Measurements from ENCODE around the gene WDR20.
"Not testable (repeated sequence)": the region's sequence is repeated elsewhere in the genome, so short reads cannot be mapped to it uniquely, and the experiment has no call there.

WDR20 gene

DNA sequence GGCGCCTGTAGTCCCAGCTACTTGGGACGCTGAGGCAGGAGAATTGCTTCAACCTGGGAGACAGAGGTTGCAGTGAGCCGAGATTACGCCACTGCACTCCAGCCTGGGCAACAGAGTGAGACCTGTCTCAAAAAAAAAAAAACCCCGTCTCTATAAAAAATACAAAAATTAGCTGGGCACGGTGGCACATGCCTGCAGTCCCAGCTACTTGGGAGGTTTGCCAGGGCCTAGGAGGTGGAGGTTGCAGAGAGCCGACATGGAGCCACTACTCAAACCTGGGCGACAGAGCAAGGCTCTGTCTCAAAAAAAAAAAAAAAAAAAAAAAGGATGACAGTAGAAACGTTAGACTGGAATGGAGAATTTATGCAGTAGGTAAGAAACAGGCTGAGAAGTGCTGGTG is 5.7 kb upstream of the WDR20 start:
- not testable (repeated sequence) for DNase-seq

DNA sequence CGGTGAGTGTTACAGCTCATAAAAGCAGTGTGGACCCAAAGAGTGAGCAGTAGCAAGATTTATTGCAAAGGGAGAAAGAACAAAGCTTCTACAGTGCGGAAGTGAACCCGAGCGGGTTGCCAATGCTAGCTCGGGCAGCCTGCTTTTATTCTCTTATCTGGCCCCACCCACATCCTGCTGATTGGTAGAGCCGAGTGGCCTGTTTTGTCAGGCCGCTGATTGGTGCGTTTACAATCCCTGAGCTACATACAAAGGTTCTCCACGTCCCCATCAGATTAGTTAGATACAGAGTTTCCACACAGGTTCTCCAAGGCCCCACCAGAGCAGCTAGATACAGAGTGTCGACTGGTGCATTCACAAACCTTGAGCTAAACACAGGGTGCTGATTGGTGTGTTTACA is 5.0 kb upstream of the WDR20 start:
- not testable (repeated sequence) for DNase-seq

DNA sequence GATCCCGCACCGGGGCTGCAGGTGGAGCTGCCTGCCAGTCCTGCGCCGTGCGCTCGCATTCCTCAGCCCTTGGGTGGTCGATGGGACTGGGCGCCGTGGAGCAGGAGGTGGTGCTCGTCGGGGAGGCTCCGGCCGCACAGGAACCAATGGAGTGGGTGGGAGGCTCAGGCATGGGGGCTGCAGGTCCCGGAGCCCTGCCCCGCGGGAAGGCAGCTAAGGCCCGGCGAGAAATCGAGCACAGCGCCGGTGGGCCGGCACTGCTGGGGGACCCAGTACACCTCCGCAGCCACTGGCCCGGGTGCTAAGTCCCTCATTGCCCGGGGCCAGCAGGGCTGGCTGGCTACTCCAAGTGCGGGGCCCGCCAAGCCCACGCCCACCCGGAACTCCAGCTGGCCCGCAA is 4.2 kb upstream of the WDR20 start:
- DNase-seq: not testable (repeated sequence)

DNA sequence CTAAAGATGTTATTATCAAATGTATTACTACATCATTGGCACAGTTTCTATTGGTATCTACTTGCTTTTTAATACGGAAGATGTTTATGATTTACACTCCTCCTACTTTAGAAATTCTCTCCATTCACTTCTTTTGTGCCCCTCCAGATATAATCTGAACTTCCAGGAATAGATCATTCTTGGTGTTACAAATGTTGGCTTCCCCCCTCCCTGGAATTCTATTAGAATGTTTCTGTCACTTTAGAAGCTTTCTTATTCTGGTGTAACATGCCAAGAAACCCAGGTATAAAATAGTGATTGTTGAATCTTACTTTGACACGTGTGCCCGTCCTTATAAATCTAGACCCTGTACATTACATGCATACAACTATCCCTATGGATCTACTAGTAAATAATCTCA is 1.2 kb upstream of the WDR20 start:
- no peak for DNase-seq

DNA sequence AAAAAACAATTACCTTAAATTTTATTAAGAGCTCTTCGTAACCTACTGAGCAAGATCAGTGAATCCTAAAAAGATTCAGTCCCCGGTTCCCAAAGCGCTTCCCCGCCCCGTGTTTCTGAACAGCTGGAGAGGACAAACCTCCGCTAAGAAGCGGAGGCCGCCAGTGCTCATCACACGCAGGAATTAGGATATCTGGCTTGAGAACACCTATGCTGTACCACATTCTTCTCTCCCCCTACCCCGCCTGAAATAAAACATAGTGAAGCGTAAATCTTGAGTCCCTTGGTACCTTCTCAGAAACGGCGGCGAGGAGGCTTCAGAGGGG is 774 bp upstream of the WDR20 start:
- no peak for DNase-seq

DNA sequence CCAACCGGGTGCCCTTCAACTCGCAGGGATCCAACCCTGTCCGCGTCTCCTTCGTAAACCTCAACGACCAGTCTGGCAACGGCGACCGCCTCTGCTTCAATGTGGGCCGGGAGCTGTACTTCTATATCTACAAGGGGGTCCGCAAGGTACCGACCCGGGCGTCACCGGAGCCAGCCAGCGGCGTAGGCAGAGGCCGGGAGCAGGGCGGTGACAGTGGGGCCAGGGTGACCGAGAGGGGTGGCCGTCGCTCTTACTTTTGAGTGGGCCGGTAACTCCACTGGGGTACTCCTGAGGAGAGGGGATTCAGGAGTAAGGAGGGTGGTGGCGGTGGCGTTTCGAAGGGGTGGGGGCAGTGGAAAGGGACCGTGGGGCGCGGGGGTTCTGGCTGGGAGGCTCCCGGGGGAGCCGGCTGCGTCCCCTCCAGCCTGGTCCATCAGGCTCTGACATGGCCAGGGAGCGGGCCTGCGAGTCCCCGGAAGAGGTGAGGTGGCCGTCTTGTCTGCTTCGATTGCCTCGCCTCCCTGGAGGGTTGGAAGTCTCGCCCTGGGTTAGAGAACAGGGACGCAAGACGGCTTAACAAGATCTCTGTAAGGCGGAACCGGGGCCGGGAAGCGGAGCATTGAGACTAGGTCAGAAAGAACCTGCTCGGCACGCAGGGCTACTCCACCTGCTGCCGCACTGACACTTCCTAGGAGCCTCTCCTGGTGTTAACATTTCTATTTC is 491 bp downstream of the WDR20 start:
- peak; percentile 47 for DNase-seq

DNA sequence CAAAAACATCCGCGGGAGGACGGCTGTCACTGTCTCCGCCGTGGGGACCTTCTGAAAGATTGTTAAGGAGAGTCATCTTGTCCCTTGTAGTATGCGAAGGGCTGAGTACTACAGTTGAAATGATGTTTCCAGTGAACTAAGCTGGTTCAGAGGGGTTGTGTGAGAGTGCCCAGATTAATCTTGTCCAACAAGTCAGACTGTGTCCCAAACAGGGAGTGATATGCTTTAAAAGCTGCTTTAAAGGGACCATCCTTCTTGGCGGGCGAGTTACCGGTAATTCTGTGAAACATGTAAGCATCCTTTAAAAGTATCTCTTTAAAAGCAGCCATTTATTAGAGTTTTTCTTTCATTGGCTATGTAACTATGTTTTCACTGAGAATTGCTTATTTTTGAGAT is 1.1 kb downstream of the WDR20 start:
- no peak for DNase-seq

DNA sequence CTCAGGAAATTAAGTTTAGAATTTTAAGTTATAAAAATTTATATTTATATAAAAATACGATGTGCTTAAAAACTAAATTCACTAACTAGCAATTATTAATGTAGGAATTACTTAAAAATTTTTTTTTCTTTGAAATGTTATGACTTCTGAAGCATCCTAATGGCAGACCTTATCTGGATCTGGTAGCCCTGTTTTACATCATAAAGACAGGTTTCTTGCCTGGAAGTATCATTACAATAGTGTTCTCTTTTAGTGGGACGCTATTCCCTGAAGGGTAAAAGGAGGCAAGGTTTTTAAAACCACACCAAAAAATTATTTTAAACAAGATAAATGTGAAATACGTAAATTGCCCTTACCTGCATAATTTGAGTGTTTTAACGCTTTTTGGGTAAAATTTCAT is 2.1 kb downstream of the WDR20 start:
- DNase-seq: no peak

DNA sequence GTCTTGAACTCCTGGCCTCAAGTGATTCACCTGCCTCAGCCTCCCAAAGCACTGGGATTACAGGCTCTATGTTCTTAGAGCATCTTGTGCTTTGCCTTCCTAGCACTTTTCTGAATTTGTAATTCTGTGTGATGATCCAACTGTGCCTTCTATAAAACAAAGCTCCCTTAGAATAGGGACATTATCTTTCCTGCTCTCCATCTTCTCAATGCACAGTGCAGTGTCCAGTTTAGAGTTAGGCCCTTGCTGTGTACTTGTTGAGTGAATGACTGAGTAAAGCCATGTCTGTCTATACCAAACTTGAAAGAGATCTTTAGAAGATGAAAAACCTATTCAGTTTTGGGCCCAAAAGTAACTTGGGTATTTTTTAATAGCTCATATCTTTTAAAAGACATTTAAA is 5.2 kb downstream of the WDR20 start:
- DNase-seq: no peak

DNA sequence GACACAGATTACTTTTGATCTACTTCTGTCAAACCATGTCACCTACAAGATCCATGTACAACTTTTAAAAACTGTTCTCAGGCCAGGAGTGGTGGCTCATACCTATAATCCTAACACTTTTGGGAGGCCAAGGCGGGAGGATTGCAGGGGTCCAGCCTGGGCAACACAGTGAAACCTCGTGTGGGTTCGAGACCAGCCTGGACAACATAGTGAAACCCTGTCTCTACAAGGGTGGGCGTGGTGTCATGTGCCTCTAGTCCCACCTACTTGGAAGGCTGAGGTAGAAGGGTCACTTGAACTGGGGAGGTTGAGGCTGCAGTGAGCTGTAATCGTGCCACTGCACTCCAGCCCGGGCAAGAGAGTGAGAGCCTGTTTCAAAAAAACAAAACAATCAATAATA is 5.7 kb downstream of the WDR20 start:
- DNase-seq: no peak

DNA sequence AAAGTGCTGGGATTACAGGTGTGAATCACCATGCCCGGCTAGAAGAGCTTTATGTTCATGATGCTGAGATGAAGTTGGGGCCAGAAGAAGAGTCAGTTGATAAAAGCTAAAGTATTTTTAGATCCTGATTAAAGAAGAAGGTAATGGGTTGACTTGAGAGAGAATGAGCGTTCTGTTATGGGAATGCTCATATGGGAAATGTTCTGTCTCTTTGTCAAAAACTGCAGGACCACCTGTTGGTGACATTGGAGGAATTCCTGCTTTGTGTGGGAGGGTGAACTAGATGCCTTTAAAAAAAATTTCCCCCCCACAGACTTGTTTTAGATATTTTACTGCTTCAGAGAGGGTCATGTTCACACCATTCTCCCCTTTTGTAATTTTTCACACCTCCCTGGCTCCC is 6.7 kb downstream of the WDR20 start:
- no peak for DNase-seq

DNA sequence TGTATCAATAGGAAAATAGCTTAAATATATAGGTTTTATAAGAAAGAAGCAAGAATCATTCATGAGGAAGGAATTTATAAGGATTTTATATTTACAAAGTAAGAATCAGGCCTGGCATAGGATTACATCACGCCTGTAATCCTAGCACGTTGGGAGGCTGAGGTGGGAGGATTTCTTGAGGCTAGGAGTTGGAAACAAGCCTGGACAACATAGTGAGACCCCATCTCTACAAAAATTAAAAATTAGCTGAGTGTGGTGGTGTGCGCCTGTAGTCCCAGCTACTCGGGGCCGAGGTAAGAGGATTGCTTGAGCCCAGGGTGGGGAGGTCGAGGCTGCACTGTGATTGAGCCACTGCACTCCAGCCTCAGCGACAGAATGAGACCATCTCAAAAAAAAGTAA is 10.4 kb downstream of the WDR20 start:
- no peak for DNase-seq

DNA sequence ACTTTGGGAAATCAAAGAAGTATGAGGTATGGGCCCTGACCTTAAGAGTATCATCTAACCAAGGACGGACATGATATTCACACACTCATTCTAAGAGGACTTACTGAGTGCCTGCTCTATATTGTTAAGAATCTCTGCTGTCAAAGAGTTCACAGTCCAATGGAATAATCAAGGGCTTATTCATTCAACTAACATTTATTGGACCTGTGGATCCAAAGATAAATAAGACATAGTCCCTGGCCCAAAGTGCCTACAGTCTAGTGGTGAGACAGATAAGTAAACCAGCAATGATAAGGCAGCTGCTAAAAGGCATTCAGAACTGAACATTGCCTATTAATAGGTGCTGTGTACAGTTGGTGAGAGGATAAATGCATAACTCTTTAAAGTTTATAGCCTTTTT is 11.0 kb downstream of the WDR20 start:
- DNase-seq: no peak

DNA sequence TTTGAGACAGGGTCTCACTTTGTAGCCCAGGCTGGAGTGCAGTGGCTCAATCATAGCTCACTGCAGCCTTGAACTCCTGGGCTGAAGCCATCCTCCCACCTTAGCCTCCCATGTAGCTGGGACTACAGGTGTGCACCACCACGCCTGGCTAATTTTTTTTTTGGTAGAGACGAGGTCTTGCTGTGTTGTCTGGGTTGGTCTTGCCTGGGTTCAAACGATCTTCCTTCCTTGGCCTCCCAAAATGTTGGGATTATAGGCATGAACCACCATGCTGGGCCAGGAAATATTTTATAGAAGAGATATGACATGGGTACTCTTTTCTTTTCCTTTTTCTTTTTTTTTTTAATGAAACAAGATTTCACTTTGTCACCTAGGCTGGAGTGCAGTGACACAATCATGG is 11.7 kb downstream of the WDR20 start:
- not testable (repeated sequence) for DNase-seq

DNA sequence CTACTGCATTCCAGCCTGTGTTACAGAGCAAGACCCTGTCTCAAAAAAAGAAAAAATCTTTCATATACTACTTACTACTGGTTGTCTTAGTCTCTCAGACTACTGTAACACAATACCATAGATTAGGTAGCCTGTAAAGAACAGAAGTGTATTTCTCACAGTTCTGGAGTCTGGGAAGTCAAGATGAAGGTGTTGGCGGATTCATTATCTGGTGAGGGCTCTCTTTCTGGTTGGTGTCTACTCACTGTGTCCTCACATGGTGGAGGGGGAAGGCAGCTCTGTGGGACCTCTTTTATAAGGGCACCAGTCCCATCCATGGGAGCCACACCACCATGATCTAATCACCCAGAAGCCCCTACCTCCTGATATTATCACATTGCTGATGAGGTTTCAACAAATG is 14.4 kb downstream of the WDR20 start:
- no peak for DNase-seq

DNA sequence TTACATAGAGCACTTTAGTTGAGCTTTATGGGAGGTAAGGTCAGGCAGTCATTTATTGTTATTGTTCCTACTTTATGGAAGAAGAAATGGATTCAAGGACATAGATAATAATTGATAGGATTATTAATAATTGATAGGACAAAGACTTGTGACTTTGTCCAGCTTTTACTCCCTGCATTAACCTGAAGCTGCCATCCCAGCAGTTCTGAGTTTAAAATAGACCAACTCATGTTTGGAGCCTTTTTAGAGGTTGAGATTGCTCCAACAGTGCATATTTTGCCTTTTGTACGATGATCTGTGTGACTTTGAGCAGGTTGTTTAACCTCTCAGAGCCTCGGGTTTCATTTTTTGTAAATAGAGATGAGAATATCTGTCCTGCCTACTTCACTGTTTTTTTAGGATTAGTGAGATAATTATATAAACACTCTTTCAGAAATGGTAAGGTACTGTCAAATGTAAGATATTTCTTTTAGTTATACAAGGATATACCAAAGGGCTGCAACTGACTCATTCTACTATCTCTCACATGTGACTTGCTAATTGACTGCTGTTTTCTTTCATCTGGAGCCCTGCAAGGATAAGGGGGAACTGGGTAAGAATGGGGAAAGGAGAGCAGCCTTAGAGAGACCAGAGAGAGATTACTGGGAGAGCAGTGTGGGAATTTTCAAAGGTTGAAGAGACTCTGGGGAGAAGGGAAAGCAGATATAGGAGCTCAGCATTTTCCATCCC is 15.3 kb downstream of the WDR20 start:
- DNase-seq: no peak

DNA sequence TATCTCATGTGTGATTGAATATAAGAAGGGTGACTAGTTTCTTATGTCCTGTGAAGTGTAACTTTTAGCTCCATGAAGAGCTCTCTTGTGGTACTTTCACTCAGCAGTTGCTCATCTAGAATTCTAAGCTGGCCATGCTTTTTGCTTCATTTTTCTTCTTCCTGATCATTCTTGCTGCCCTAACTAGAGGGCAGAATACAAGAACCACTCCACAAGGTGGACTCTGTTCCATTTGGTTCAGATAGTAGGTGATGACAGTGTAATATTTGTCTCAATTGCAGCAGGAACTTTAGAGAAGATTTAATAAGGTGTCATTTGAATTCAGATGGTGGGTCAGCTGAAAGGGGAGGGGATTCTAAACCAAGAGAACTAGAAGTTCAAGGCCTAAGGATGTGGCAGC is 17.6 kb downstream of the WDR20 start:
- no peak for DNase-seq

DNA sequence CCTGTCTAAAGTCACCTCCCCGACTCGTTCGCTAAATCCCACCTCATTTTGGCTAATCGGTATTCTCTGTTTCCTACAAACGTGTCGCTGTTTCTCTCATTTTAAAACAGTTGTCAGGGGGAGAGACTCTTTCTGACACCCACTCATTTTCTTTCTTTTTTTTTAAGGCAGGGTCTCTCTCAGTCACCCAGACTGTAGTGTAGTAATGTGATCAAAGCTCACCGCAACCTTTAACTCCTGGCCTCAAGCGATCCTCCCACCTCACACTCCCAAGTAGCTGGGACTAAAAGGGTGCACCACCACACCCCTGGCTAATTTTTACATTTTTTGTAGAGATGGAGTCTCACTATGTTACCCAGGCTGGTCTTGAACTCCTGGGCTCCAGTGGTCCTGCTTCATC is 19.1 kb downstream of the WDR20 start:
- no peak for DNase-seq

DNA sequence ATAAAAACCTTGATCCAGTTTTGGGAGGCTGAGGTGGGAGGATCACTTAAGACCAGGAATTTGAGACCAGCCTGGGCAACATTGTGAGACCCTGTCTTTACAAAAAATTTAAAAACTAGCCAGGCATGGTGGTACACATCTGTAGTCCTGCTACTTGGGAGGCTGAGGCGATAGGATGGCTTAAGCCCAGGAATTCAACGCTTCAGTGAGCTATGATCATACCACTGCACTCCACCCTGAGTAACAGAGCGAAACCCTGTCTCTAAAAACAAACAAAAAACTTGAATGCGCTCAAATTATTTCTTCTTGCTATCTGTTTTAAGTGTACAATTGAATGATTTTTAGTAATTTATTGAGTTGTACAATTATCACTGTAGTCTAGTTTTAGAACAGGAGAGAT is 20.1 kb downstream of the WDR20 start:
- no peak for DNase-seq

DNA sequence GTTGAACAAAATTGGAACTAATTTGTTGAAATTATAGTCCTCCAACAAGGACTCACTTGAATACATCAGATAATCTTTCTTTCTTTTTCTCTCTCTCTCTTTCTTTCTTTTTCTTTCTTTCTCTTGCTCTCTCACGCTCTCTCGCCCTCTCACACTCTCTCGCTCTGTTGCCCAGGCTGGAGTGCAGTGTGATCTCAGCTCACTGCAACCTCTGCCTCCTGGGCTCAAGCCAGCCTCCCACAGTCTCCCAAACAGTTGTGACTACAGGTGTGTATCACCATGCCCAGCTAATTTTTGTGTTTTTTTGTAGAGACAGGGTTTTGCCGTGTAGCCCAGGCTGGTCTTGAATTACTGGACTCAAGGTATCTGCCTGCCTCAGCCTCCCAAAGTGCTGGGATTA is 22.8 kb downstream of the WDR20 start:
- DNase-seq: no peak

DNA sequence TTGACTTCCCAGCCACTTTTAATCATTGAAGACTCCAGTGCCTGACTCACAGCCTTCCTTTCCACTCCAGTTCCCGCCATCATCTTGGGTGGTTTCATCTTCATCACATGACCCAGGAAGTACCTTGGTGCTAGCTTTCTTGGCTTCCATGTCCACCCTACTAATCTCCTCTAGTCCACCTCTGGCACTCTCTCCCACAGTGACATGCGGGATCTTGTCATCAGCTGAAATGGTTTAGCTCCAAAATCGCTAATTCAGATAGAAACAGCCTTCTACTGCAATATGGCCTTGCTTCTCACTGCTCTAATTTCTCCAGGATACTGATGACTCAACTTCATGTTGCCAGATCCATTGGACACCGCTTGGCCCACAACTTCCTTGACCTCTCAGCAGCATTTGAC is 24.5 kb downstream of the WDR20 start:
- DNase-seq: no peak

DNA sequence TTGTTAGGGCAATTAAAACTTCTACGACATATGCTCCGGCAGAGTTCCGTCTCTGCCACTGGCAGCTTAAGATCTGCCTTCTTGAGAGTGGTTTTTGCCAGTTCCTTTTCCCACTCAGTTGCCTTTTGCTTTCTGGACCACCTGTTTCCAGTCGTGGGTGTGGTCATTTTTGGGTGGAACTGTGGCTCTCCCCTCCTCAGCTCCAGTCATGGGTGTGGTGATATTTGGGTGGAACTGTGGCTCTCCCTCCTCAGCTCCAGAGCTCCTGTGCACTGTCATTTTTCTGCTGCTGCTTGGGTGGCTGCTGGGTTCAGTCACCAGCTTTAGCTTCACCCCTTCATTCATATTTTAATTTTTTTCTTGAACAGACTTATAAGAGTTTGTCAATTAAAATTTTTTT is 25.3 kb downstream of the WDR20 start:
- DNase-seq: no peak

DNA sequence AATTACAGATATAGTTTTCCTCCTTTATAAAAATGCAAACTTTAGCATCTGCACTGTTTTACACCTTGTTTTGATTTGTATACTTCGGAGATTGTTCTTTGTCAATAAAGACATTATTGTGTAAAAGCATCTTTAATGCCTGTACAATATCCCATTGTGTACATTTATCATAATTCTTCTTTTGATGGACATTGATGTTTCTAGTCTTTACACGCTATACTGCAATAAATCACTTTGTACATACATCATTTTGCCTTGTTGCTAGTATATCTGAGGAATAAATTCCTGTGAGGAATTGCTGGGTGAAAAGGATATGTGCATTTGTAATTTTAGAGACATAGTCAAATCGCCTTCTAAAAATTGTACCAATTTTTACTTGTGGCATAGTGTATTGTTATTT is 30.4 kb downstream of the WDR20 start:
- no peak for DNase-seq

DNA sequence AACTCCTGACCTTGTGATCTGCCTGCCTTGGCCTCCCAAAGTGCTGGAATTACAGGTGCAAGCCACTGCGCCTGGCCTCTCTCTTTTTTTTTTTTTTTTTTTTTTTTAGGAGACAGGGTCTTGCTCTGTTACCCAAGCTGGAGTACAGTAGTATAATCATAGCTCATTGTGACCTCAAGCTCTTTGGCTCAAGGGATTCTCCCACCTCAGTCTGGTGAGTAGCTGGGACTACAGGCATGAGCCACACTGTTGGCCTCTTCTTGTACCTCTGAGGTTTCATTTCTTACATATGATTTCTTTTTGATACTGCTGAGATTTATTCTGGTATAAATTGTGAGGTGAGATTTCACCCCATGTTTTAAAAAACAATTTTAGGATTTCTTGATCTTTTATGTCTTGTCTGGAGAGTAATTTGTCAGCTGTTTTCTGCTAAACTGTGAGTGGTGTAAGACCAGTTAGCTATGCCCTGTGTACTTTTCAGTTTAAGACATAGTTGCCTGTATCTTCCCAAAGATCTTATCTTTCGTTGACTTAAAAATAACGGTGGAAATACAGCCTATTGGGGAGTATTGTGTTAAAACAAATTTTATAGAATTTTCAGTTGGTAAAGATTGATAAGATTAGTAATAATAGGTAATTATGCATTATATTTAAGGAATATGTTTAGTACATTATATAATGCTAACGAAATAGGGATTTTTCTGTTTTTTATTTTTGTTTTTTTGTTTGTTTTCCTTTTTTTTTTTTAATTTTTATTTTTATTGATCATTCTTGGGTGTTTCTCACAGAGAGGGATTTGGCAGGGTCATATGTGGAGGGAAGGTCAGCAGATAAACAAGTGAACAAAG is 31.7 kb downstream of the WDR20 start:
- DNase-seq: no peak
